Stimulated activated naive CD8-positive, alpha-beta T cell treated with anti-CD3 and anti-CD28 coated beads, Interleukin-15, Interleukin-2, amounts not matched to agents 100 ng/mL and 50 ng/mL, for 24 hours (primary cell): ENCODE results near the gene ZBTB7C.

Experiments used
- H3K27ac Mint-ChIP-seq: one replicate; pipeline ENCODE4 v1.8.0; 2021; ENCODE audit warnings: mild to moderate bottlenecking, mixed read lengths
- H3K27me3 Mint-ChIP-seq: one replicate; pipeline ENCODE4 v1.8.0; 2021; ENCODE audit warnings: mixed read lengths
- H3K36me3 Mint-ChIP-seq: one replicate; pipeline ENCODE4 v1.8.0; 2021; ENCODE audit warnings: low read depth, mixed read lengths
- H3K4me1 Mint-ChIP-seq: one replicate; pipeline ENCODE4 v1.8.0; 2021; ENCODE audit warnings: low read depth, mixed read lengths
- H3K4me3 Mint-ChIP-seq: one replicate; pipeline ENCODE4 v1.8.0; 2021; ENCODE audit warnings: mild to moderate bottlenecking, mixed read lengths
- H3K9me3 Mint-ChIP-seq: one replicate; pipeline ENCODE4 v1.8.0; 2021; ENCODE audit warnings: mixed read lengths

The ZBTB7C gene

DNA sequence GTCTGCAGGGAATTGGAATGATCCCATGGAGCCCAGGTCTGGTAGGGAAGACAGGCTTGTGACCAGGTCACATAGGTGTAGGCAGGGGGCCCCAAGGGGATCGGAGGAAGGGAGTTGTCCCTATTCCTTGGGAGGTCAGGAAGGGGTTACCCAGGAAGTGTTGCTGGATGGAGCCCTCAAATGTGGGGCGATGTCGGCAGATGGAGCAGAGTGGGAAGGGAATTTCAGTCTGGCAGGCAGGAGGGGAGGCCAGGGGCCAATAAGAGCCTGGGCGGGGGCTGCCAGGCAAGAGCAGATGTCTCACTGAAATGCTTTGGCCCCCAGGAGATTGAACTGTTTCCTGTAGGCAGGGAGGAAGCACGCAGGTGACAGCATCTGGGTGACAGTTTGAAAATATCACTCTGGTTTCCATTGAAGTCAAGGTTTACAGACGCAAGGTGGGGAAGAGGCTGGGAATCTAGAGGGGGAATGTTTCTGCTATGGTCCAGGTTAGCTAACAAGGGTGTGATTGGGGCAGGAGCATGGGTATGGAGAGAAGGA, 397.2 kb downstream of the ZBTB7C start:
- no peak overlapping the region for H3K27ac Mint-ChIP-seq
- H3K36me3 Mint-ChIP-seq = no peaks in the 10 kb centered on the region
- H3K27me3 Mint-ChIP-seq = peaks cover 30% of the 10 kb centered on the region
- peaks cover 11% of the 10 kb centered on the region for H3K4me1 Mint-ChIP-seq
- H3K9me3 Mint-ChIP-seq = peaks cover 13% of the 10 kb centered on the region
- H3K4me3 Mint-ChIP-seq = no peak overlapping the region

GRCh38 chr18:48010264-48010663, 398.9 kb downstream of the ZBTB7C start:
- no peak overlapping the region for H3K4me3 Mint-ChIP-seq
- no peaks in the 10 kb centered on the region for H3K36me3 Mint-ChIP-seq
- H3K9me3 Mint-ChIP-seq = peaks cover 13% of the 10 kb centered on the region
- peaks cover 33% of the 10 kb centered on the region for H3K27me3 Mint-ChIP-seq
- peaks cover 11% of the 10 kb centered on the region for H3K4me1 Mint-ChIP-seq
- no peak overlapping the region for H3K27ac Mint-ChIP-seq

- Mint-ChIP-seq H3K27ac (no peak overlapping the region), H3K9me3 (peaks cover 5% of the 10 kb centered on the region), H3K4me1 (peaks cover 16% of the 10 kb centered on the region), H3K4me3 (peak overlapping the region; percentile 70), H3K36me3 (no peaks in the 10 kb centered on the region), H3K27me3 (peaks cover 26% of the 10 kb centered on the region)
Observed at GRCh38 chr18:48009116-48009745, 400.0 kb downstream of the ZBTB7C start.

GRCh38 chr18:48007955-48008701, 401.1 kb downstream of the ZBTB7C start:
- Mint-ChIP-seq H3K36me3 (no peaks in the 10 kb centered on the region), H3K9me3 (no peaks in the 10 kb centered on the region), H3K4me1 (peaks cover 18% of the 10 kb centered on the region), H3K27me3 (peaks cover 20% of the 10 kb centered on the region), H3K27ac (no peak overlapping the region), H3K4me3 (peak overlapping the region; percentile 70)

GRCh38 chr18:48007381-48007780, 401.8 kb downstream of the ZBTB7C start:
- Mint-ChIP-seq H3K36me3 (no peaks in the 10 kb centered on the region), H3K27ac (no peak overlapping the region), H3K9me3 (no peaks in the 10 kb centered on the region), H3K4me1 (peaks cover 18% of the 10 kb centered on the region), H3K27me3 (peaks cover 20% of the 10 kb centered on the region), H3K4me3 (no peak overlapping the region)

GRCh38 chr18:48006415-48007175, 402.6 kb downstream of the ZBTB7C start:
- peaks cover 18% of the 10 kb centered on the region for H3K4me1 Mint-ChIP-seq
- no peaks in the 10 kb centered on the region for H3K36me3 Mint-ChIP-seq
- H3K9me3 Mint-ChIP-seq = no peaks in the 10 kb centered on the region
- peak overlapping the region; percentile 30 for H3K4me3 Mint-ChIP-seq
- no peak overlapping the region for H3K27ac Mint-ChIP-seq
- H3K27me3 Mint-ChIP-seq = peaks cover 17% of the 10 kb centered on the region

GRCh38 chr18:48004577-48004976, 404.6 kb downstream of the ZBTB7C start:
- peaks cover 18% of the 10 kb centered on the region for H3K4me1 Mint-ChIP-seq
- no peaks in the 10 kb centered on the region for H3K36me3 Mint-ChIP-seq
- peaks cover 10% of the 10 kb centered on the region for H3K27me3 Mint-ChIP-seq
- no peaks in the 10 kb centered on the region for H3K9me3 Mint-ChIP-seq
- no peak overlapping the region for H3K4me3 Mint-ChIP-seq
- no peak overlapping the region for H3K27ac Mint-ChIP-seq

- Mint-ChIP-seq H3K4me1 (peaks cover 14% of the 10 kb centered on the region), H3K36me3 (no peaks in the 10 kb centered on the region), H3K9me3 (no peaks in the 10 kb centered on the region), H3K4me3 (no peak overlapping the region), H3K27ac (no peak overlapping the region), H3K27me3 (peaks cover 6% of the 10 kb centered on the region)
Observed at GRCh38 chr18:48003426-48004349, 405.5 kb downstream of the ZBTB7C start.

DNA sequence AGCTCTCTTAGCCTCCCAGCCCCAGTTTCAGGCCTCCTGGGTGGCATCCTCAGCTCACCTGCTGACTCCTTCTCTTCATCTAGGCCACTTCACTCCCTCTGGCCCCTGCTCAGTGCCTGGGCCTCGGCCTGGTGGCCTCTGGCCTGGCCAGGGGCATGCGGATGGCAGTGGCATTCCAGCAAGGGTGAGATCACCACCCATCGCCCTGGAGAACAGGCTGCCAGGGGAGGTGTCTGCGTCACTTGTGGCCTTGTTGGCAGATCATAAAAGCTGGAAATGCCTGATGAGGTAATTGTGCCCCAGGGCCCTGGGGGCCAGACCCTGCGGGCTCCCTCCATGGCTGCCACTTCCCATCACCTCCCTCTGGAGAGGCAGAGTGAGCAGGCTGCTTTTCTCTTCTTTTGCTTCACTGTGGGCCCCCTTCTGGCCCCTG, 406.2 kb downstream of the ZBTB7C start:
- Mint-ChIP-seq H3K4me1 (peaks cover 10% of the 10 kb centered on the region), H3K9me3 (no peaks in the 10 kb centered on the region), H3K27me3 (peaks cover 4% of the 10 kb centered on the region), H3K4me3 (no peak overlapping the region), H3K36me3 (no peaks in the 10 kb centered on the region), H3K27ac (no peak overlapping the region)

GRCh38 chr18:48000701-48001100, 408.5 kb downstream of the ZBTB7C start:
- Mint-ChIP-seq H3K9me3 (peaks cover 4% of the 10 kb centered on the region), H3K27ac (no peak overlapping the region), H3K4me1 (peaks cover 7% of the 10 kb centered on the region), H3K36me3 (no peaks in the 10 kb centered on the region), H3K4me3 (no peak overlapping the region), H3K27me3 (peaks cover 3% of the 10 kb centered on the region)

DNA sequence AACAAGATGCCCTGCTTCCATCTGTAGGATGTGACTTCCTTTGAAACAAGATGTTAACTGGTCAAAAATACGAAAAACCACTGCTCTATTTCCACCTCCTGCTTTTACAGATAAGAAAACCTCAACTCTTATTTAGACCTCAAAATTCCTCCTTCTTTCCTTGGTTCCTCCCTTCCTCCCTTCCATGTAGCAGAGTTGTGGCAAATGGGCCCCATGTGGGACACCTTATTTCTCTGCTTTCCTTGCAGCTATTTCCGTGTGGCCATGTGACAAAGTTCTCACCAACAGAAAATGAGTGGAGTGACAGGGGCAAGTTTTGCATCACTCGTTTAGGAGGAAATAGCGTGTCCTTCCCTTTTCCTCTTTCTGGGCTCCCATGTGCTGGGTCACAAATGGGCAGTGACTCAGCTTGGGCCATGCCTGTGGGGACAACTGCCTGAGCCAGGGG, 409.4 kb downstream of the ZBTB7C start:
- peaks cover 3% of the 10 kb centered on the region for H3K27me3 Mint-ChIP-seq
- peaks cover 7% of the 10 kb centered on the region for H3K4me1 Mint-ChIP-seq
- H3K4me3 Mint-ChIP-seq = no peak overlapping the region
- H3K36me3 Mint-ChIP-seq = no peaks in the 10 kb centered on the region
- peaks cover 4% of the 10 kb centered on the region for H3K9me3 Mint-ChIP-seq
- H3K27ac Mint-ChIP-seq = no peak overlapping the region

DNA sequence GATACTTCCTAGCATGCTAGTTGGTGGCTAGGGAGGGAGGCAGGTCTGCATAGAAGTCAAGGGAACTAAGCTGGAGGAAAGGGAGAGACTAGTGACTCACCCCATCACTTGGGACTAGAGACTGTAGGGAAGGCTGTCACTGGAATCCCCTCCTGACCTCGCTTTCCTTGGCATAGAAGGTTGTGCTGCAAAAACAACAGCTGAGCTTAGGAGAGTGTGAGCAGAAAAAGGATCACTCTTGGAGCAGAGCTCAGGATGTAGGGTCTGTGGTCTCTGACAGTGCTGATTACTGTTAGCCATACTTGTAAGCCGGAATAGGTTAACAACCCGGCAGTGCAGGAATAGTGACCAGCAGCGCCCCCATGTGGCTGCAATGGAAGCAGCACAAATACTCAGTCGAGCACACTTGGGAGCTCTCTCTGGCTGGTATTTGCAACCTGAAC, 411.8 kb downstream of the ZBTB7C start:
- no peaks in the 10 kb centered on the region for H3K4me1 Mint-ChIP-seq
- H3K27me3 Mint-ChIP-seq = peaks cover 3% of the 10 kb centered on the region
- H3K4me3 Mint-ChIP-seq = no peak overlapping the region
- no peak overlapping the region for H3K27ac Mint-ChIP-seq
- H3K36me3 Mint-ChIP-seq = no peaks in the 10 kb centered on the region
- peaks cover 4% of the 10 kb centered on the region for H3K9me3 Mint-ChIP-seq

DNA sequence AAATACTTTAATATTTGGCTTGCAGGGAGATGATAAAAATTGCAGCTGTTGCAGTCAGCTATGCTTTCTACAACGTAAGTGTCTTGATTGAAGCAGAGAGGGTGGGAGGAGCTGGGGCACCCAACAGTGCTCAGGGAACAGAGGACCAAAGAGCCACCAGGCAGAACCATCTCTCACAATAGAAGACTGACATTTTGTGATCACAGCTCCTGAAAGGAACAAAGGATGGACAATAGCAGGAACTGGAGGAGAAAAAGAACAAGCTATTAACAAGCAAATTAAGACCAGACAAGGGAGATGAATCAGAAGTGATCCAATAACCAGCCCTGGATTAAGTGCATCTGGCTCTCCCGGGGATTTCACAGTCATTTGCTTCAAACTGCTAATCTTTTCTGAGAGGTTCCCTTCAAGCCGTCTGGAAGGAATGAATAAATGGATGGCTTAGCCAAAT, 413.1 kb downstream of the ZBTB7C start:
- Mint-ChIP-seq H3K4me3 (no peak overlapping the region), H3K36me3 (no peaks in the 10 kb centered on the region), H3K4me1 (no peaks in the 10 kb centered on the region), H3K27me3 (peaks cover 7% of the 10 kb centered on the region), H3K9me3 (peaks cover 4% of the 10 kb centered on the region), H3K27ac (no peak overlapping the region)

GRCh38 chr18:47995654-47996053, 413.5 kb downstream of the ZBTB7C start:
- H3K4me3 Mint-ChIP-seq = no peak overlapping the region
- H3K36me3 Mint-ChIP-seq = no peaks in the 10 kb centered on the region
- no peak overlapping the region for H3K27ac Mint-ChIP-seq
- H3K27me3 Mint-ChIP-seq = peaks cover 7% of the 10 kb centered on the region
- no peaks in the 10 kb centered on the region for H3K4me1 Mint-ChIP-seq
- H3K9me3 Mint-ChIP-seq = peaks cover 4% of the 10 kb centered on the region
